GM19324 (cell line): ENCODE measurements around the gene SLC15A3.

Experiments used
- ATAC-seq: cut with Tn5 transposase; IDR thresholded peaks from one replicate; pipeline ENCODE4 v1.9.1; 2021; ENCODE audit warnings: mild to moderate bottlenecking, moderate library complexity; ENCODE audit not compliant: unreplicated experiment, low FRiP score

The SLC15A3 gene

GRCh38 chr11:60932605-60933356, 19.2 kb downstream of the SLC15A3 start:
- ATAC-seq = no peak

- no peak for ATAC-seq
These were observed 20.1 kb downstream of the SLC15A3 start for GRCh38 chr11:60931917-60932316.

- no peak for ATAC-seq
These were observed 21.6 kb downstream of the SLC15A3 start for GRCh38 chr11:60930394-60930793.

DNA sequence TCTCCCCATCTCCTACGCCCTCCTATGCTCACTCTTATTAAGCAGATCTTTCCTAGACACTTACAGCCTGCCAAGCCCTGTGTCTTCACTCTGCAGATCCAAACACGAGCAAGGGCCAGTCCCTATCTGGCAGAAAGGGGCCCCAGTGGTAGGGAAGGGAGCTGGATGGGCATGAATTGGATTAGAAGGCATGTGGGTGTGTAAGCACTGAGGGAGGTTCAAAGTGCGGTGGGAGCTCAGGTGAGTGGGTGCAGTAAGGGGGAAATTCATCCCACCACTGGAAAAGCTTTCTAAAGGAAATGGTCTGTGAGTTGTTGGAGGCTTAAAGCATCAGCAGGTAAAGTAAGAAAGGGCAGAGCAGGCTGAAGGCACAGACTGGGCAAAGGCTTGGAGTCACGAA, 22.2 kb downstream of the SLC15A3 start:
- no peak for ATAC-seq

DNA sequence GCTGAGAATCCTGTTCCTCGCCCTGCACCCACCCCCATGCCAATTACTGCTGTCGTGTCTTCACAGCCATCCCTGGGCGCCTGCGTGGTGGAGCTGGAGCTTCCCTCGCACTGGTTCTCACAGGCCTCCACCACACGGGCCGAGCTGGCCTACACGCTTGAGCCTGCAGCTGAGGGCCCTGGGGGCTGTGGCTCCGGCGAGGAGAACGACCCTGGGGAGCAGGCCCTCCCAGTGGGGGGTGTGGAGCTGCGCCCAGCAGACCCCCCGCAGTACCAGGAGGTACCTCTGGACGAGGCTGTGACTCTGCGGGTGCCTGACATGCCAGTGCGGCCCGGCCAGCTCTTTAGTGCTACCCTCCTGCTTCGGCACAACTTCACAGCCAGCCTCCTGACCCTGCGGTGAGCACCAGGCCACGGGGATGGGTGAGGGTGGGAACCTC, 23.4 kb downstream of the SLC15A3 start:
- ATAC-seq = no peak

GRCh38 chr11:60927600-60927999, 24.4 kb downstream of the SLC15A3 start:
- ATAC-seq = no peak

DNA sequence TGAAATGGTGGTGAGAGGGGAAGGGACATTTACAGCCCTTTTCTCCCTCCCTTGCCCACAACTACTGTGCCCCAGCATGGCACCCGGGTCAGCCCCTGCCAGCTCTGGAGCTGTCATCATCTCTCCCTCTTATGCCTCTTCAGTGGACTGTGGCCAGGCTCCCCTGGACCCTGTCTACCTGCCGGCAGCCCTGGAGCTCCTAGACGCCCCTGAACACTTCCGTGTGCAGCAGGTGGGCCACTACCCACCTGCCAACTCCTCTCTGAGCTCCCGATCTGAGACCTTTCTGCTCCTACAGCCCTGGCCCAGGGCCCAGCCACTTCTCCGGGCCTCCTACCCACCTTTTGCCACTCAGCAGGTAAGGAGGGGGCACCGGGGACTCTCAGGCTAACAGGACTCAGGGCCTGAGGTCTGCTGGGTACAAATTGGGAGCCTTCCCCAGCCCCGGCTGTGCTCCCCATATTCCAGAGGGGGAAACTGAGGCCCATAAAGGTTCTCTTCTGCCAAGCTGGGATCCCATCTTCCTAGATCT, 24.8 kb downstream of the SLC15A3 start:
- ATAC-seq = no peak

DNA sequence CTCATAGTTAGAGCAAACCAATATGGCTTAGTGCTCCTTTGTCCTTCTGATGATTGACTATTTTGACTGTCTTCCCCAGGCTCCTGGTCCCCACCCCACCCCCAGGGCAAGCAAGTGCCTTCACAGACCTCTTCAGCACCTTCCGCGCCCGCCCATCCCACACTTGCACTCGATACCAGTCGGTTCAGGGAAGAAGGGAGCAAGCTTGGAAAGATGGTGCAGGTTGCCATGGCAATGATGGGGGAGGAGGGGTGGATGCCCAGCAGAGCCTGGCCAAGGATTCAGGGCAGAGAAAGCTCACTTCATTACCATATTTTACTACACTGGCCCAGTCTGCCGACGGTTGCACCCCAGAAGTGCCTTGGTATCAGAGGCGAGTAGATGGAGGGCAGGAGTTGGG, 25.5 kb downstream of the SLC15A3 start:
- ATAC-seq = no peak

GRCh38 chr11:60925868-60926267, 26.1 kb downstream of the SLC15A3 start:
- no peak for ATAC-seq

DNA sequence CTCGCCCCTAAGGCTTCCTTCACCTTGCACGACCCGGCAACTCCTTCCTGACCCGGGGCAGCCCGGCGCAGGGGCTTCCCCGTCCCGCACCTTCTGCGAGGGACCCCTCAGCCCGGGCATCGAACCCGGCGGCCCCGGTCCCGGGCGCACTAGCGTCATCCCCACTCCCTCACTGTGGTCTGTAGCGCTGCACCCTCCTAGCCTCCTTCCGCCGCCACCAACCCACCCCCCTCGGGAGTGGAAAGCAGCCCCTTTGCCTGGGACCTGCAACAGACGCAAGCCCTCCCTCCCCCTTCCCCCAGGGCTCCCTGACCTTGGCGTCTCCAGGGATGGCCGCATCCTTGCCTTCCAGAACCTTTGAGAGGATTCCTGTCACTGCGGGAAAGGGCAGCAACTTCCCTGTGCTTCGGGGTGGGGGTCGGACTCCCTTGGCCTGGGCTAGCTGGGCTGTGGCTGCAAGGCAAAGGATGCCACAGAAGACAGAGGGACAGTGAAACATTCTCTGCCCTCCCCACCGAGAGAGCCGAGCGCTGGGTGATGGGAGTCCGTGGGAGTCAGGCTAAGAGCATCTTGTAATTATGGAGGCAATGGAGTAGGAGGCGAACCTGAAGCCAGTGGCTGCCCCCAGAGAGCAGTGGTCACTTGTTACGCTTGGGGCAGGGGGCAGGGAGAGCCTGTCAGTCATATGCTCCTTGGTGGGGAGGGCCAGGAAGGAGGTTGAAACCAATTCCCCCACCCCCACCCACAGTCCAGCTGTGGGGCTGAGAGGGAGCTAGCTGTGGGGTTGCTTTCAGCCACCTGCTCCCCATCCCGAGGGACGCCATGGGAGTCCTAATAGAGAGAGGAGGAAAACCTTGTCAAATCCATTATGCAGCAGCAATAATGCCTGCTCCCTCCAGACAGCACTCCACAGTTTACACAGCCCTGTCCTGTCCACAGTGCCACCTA, 26.8 kb downstream of the SLC15A3 start:
- ATAC-seq = no peak

DNA sequence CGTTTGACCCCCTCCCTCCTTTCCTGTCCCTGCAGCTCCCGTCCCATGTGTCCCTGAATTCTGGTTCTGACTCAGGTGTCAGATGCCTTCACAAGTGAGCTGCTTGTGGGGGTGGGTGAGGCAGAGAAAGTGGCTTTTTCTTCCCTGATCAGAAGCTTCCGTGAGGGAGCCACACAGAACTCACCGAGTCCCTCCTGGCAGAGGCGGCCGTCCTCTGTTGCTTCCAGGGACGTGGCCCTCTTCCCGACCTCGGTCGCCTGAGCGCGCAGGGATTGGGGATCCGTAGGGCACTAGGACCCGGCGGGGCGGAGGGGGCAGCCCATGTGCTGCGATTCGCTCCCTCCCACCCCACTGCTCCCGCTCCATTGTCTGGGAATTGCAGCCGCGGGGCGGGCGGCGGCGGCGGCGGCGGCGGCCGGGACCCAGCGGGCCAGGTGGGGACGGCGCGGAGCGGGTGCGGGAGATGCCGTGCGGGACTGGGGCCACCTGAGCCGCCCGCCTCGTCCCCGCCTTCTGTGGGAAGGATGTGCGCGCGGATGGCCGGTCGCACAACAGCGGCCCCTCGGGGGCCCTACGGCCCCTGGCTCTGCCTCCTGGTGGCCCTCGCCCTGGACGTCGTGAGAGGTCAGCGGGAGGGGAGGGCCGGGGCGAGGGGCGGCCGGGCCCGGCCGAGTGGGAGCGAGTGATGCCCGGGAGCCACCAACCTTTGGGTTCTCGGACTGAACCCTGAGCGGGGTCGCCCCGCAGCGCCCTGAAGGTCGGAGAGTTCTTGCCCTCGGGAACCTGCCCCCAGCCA, 27.7 kb downstream of the SLC15A3 start, which contains the start of gene TMEM132A:
Gene TMEM132A (plus strand): TSS at position 351 of the 796 bp plus-strand sequence. CDS start 174 bp downstream, at position 525.
- no peak for ATAC-seq

- ATAC-seq = no peak
These were observed 28.2 kb downstream of the SLC15A3 start for GRCh38 chr11:60923800-60924109.

DNA sequence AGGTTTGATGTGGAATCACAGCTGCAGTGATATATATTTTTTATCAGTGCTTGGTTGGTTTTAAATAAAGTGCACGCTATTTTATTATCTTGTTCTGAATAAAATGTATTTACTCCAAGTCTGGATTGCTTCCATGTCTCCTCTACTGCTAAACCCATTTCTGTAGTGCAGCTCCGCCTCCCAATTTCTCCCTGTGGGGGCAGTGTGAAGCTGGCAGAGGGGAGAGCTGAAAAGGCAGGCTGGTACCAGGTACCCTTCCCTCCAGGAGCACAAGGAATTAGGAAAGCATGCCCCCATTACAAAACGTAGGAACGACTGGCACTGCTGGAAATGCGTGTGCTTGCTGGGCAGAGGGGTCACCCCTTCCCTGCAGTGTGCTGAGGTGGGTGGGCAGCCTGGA, 28.6 kb downstream of the SLC15A3 start:
- ATAC-seq = no peak

- ATAC-seq = no peak
These were observed 29.1 kb downstream of the SLC15A3 start for GRCh38 chr11:60922906-60923305.

DNA sequence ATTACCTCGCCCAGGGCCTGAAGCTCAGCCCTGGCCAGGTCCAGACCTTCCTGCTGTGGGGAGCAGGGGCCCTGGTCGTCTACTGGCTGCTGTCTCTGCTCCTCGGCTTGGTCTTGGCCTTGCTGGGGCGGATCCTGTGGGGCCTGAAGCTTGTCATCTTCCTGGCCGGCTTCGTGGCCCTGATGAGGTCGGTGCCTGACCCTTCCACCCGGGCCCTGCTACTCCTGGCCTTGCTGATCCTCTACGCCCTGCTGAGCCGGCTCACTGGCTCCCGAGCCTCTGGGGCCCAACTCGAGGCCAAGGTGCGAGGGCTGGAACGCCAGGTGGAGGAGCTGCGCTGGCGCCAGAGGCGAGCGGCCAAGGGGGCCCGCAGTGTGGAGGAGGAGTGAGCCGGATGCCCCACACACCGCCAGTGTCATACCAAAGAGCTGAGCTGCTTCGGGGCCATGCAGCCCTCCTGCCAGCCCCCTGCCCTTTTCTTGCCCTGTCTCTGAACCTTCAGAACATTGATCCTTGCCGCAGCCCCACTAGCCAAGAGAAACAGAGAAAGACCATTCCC, 30.1 kb downstream of the SLC15A3 start:
- ATAC-seq = no peak

DNA sequence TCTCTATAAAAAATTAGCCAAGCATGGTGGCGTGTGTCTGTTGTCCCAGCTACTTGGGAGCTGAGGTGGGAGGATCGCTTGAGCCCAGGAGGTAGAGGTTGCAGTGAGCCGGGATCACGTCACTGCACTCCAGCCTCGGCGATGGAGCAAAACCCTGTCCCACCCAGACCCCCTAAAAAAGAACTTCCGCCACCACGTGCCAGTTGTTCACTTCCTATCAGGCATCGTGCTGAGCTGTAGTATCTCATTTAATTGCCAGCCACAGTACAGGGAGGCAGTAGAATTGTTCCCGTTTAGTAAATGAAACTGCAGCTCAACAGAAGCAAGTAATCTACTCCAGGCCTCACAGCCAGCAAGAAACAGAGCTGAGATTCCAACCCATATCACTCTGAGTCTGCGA, 30.7 kb downstream of the SLC15A3 start:
- no peak for ATAC-seq

DNA sequence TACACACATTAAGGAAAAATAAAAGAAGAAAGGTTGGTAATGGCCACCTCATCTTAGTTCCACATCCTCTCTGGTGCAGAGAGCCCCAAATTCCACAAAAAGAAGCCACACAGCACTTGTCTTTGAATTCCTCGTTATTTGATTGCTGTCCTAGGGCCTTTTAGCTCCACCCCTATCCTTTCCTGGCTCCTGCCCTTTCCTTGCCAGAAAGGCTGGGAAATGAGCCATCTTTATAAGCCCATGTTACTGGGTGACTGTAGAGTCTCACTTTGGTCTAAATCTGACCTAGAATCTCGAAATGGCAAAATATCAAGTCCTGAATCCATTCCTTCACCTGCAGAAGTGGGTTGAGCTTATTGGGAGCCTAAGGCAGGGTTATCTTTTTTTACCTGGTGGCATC, 32.0 kb downstream of the SLC15A3 start:
- ATAC-seq = no peak

GRCh38 chr11:60919320-60919719, 32.7 kb downstream of the SLC15A3 start:
- ATAC-seq = no peak

GRCh38 chr11:60918939-60919265, 33.1 kb downstream of the SLC15A3 start:
- no peak for ATAC-seq

DNA sequence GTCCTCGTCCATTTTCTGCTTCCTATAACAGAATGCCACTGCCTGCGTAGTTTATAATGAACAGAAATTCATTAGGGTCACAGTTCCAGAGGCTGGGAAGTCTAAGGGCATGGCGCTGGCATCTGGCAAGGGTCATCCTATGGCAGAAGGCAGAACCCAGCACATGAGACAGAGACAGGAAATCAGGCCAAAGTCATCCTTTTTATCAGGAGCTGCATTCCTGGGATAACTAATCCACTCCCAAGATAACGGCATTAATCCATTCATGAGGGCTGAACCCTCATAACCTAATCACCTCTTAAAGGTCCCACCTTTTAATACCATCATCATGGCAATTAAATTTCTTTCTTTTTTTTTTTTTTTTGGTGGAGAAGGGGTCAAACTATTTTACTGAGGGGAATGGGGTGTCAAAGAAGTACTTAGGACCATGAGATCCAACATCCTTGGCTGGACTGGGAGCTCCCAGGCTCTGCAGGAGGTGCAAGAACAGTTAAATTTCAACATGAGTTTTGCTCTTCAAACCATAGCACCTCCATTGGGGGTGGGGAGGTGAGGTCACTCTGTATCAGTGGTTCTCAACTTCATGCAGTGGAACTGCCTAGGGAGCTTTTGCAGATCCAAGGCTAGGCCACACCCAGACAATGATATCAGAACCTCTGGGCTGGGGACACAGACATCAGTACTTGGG, 33.6 kb downstream of the SLC15A3 start:
- no peak for ATAC-seq
